GM12878 (cell line): ENCODE data around the gene HK2. TPM values are rescaled to one million over a fixed set of nuclear protein-coding genes. Genes with fewer than 3 reads are reported as not detected.

ENCODE experiments used
- E2F4 ChIP-seq: IDR thresholded peaks from 2 replicates; pipeline ENCODE4 v1.6.1; 2012; ENCODE audit warnings: low read depth, low read length, improper control_type of control experiment
- EED ChIP-seq: sonication (generic); IDR thresholded peaks from 2 replicates; pipeline ENCODE4 v1.6.1; 2016; ENCODE audit warnings: antibody characterized with exemption, low read depth
- EP300 ChIP-seq, 2 experiments: fragments of 150-350 bp in 1 of 2; IDR thresholded peaks; 2 replicates each; pipeline ENCODE4 v1.6.1; 2011 to 2012; ENCODE audit warnings: low read depth in 2 of 2, low read length in 2 of 2, borderline replicate concordance in 1 of 2, improper control_type of control experiment in 1 of 2, inconsistent platforms in 1 of 2; ENCODE audit not compliant: control insufficient read depth in 1 of 2
- HSF1 ChIP-seq: fragments of 150-350 bp; IDR thresholded peaks from 2 replicates; pipeline ENCODE4 v1.6.1; 2014; ENCODE audit warnings: mild to moderate bottlenecking, low read depth, low read length
- IKZF2 ChIP-seq, 2 experiments: fragments of 450-650 bp; IDR thresholded peaks; 2 replicates each; pipeline ENCODE4 v1.6.1; 2017; ENCODE audit warnings: mild to moderate bottlenecking in 2 of 2, moderate library complexity in 2 of 2
- KLF5 ChIP-seq: fragments of 450-650 bp; IDR thresholded peaks from 2 replicates; pipeline ENCODE4 v1.6.1; 2014; ENCODE audit warnings: mild to moderate bottlenecking; ENCODE audit not compliant: partially characterized antibody
- MTA2 ChIP-seq: fragments of 450-650 bp; IDR thresholded peaks from 2 replicates; pipeline ENCODE4 v1.6.1; 2016; ENCODE audit warnings: low read depth, mild to moderate bottlenecking, moderate library complexity
- NFXL1 ChIP-seq: fragments of 450-650 bp; IDR thresholded peaks from 2 replicates; pipeline ENCODE4 v1.6.1; 2017; ENCODE audit warnings: antibody characterized with exemption, mild to moderate bottlenecking, borderline replicate concordance
- NR2F1 ChIP-seq: fragments of 450-650 bp; conservative IDR thresholded peaks from 2 replicates; pipeline ENCODE4 v1.6.1; 2017; ENCODE audit warnings: mild to moderate bottlenecking
- PBX3 ChIP-seq: IDR thresholded peaks from 2 replicates; pipeline ENCODE4 v1.6.1; 2011; ENCODE audit warnings: mild to moderate bottlenecking, low read depth, low read length, moderate library complexity; ENCODE audit not compliant: insufficient replicate concordance
- RUNX3 ChIP-seq: IDR thresholded peaks from 2 replicates; pipeline ENCODE4 v1.6.1; 2012; ENCODE audit warnings: low read length, inconsistent platforms
- SMAD1 ChIP-seq: fragments of 450-650 bp; IDR thresholded peaks from 2 replicates; pipeline ENCODE4 v1.6.1; 2018; ENCODE audit warnings: mild to moderate bottlenecking, low read depth; ENCODE audit not compliant: partially characterized antibody
- SP1 ChIP-seq: IDR thresholded peaks from one replicate; pipeline ENCODE4 v1.6.1; 2011; ENCODE audit warnings: low read depth, low read length
- polyA plus RNA-seq, 11 experiments: library from polyadenylated mRNA; depleted of rRNA in 4 of 11; unstranded in 6 of 11; stranded (reverse) in 5 of 11; fragments of >200 nt; fragmentation: Nextera tagmentation in 4 of 11; fragmentation: Illumina TruSeq in 1 of 11; extraction: Ambion mirVana in 4 of 11; extraction: Trizol in 1 of 11; gene quantifications; 1 replicate in 1 of 11; 2 replicates in 10 of 11; pipeline versions ENCODE4 v1.2.1 to v1.2.3, GENCODE V29; 2011 to 2016; ENCODE audit warnings: inconsistent platforms in 2 of 11, missing spikeins in 2 of 11, low read depth in 1 of 11
- total RNA-seq, 4 experiments: library from RNA; depleted of rRNA in 3 of 4; stranded (reverse); fragments of >200 nt in 3 of 4; fragmentation: Illumina TruSeq in 1 of 4; extraction: Trizol in 1 of 4; gene quantifications; 2 replicates each; pipeline versions ENCODE4 v1.2.1 to v1.2.3, GENCODE V29; 2013 to 2021

The HK2 gene
- total and polyA plus RNA-seq, 10 of the 15 experiments (the other 5 are each of a cell fraction or from before 2014, with no cell fraction given): 5.0 to 73.1 (median 20.2) TPM

GRCh38 chr2:74843899-74844298 is 10.0 kb downstream of the HK2 start (continued):
- peak; percentile 50 for TF ChIP-seq PBX3
- peak; percentile 58 to 63 for TF ChIP-seq IKZF2 (IDR thresholded peaks at IDR 0.05)
- TF ChIP-seq SP1: no peak
- no peak for TF ChIP-seq HSF1
- TF ChIP-seq SMAD1: no peak
- no peak for TF ChIP-seq MTA2
- no peak for TF ChIP-seq KLF5
- TF ChIP-seq NFXL1: no peak
- peak; percentile 43; the same call in 1 of the 2 replicates for TF ChIP-seq NR2F1
- TF ChIP-seq EED: peak; percentile 63
- TF ChIP-seq E2F4: no peak
- TF ChIP-seq RUNX3: peak; percentile 18; the same call in 1 of the 2 replicates
- no peak for TF ChIP-seq EP300 (IDR thresholded peaks at IDR 0.05; ENCODE audit: borderline replicate concordance in 1 of 2, control insufficient read depth in 1 of 2, low read depth in 2 of 2, low read length in 2 of 2)
